HG03135 (cell line): ENCODE measurements around the gene IL4R.

Experiments used
- ATAC-seq: cut with Tn5 transposase; IDR thresholded peaks from one replicate; pipeline ENCODE4 v1.9.1; 2021; ENCODE audit warnings: mild to moderate bottlenecking, moderate library complexity; ENCODE audit not compliant: unreplicated experiment

Gene IL4R

DNA sequence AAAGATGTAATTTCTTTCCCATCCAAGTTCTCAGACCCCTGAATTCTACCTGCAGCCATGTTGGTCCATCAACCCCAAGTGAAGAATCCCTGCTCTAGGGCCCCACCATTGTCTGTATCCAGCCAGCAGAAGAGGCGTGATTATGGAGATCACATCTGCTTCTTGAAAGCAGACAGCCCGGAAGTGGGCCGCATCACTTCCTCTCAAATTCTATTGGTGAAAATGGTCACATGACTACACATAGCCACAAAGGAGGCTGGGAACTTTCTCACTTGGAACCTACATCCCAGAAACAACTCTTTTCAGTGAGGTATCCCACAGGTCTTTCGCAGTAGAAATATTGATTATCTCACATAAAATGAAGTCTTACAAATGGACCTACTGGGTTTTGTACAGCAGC lies 40.1 kb downstream of the IL4R start:
- no peak for ATAC-seq

DNA sequence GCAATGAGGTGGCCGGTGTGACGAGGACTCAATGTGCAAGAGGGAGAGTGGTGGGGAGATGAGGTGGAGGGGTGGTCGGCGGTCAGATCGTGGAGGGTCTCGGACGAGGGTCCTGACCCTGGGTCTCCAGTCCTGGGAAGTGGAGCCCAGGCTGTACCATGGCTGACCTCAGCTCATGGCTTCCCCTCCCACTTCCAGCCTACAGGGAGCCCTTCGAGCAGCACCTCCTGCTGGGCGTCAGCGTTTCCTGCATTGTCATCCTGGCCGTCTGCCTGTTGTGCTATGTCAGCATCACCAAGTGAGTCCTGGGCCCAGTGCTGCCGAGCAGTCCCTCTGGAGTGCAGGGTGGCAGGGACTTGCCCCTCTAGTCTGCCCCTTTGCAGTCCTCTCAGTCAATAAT lies 41.8 kb downstream of the IL4R start:
- ATAC-seq: no peak

DNA sequence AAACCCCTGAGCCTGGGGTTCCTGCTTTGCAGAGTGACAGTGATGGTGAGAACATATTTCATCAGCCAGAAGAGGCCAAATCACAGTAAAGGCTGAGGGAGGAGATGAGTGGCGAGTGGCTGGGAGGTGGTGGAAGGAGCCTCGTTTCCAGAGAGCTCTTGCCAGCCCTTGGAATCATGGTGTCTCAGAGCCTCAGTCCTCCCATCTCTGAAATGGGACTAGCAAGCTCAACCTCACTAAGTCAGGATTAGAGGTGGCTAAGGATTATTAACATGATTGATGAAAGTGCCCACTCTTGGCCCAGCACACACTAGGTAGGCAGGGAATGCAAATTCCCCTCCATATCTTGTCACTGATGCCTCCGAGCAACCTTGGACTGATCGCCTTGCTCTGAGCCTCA lies 43.0 kb downstream of the IL4R start:
- no peak for ATAC-seq

DNA sequence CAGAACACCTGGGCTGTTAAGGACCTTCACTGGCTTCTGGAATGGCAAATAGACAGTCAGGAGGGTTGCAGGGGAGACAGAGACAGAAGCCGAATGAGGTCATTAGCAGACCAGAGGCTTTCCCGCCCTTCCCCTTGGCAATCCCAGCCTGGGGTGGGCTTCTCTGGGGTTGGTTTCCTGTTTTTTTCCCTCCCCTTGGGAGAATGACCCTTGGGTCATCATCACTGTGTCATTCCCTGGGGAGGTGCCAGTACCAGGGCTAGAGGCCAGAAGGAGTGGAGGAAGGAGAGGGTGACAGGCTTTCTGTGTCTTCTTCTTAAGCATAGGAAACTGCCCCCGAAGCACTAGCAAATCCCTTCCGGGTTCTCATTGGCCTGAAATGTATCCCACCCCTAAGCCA lies 45.3 kb downstream of the IL4R start:
- no peak for ATAC-seq

DNA sequence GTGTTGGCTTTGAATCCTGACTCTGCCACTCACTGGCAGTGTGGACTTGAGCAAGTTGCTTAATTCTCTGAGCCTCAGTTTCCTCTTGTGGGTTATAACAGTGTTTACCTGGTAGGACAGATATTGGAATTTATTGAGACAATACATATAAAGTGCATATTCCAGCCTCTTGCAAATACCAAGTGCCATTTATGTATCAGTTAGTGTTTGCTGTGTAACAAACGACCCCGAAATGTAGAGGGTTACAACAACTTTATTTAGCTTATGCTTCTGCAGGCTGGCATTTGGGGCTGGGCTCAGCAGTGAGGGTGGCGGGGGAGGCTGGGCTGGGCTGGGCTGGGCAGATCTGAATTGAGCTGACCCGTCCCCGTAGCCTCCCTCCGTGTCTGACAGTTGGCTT lies 45.8 kb downstream of the IL4R start:
- ATAC-seq: no peak

DNA sequence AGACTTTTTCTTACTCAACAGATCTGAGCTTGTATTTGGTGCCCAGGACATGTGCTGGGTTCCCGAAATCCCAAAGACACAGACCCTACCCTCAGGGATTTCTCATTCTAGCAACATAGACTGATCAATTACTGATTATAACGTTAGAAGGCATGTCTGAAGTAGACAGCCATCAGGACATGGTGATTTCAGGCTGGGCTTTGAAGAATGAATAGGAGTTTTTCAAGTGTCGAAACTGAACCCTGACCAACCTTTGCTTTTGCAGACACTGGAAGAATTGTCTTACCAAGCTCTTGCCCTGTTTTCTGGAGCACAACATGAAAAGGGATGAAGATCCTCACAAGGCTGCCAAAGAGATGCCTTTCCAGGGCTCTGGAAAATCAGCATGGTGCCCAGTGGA lies 48.2 kb downstream of the IL4R start:
- ATAC-seq: no peak

DNA sequence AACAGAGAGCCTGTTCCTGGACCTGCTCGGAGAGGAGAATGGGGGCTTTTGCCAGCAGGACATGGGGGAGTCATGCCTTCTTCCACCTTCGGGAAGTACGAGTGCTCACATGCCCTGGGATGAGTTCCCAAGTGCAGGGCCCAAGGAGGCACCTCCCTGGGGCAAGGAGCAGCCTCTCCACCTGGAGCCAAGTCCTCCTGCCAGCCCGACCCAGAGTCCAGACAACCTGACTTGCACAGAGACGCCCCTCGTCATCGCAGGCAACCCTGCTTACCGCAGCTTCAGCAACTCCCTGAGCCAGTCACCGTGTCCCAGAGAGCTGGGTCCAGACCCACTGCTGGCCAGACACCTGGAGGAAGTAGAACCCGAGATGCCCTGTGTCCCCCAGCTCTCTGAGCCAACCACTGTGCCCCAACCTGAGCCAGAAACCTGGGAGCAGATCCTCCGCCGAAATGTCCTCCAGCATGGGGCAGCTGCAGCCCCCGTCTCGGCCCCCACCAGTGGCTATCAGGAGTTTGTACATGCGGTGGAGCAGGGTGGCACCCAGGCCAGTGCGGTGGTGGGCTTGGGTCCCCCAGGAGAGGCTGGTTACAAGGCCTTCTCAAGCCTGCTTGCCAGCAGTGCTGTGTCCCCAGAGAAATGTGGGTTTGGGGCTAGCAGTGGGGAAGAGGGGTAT lies 48.9 kb downstream of the IL4R start:
- no peak for ATAC-seq

DNA sequence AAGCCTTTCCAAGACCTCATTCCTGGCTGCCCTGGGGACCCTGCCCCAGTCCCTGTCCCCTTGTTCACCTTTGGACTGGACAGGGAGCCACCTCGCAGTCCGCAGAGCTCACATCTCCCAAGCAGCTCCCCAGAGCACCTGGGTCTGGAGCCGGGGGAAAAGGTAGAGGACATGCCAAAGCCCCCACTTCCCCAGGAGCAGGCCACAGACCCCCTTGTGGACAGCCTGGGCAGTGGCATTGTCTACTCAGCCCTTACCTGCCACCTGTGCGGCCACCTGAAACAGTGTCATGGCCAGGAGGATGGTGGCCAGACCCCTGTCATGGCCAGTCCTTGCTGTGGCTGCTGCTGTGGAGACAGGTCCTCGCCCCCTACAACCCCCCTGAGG lies 49.5 kb downstream of the IL4R start:
- no peak for ATAC-seq

DNA sequence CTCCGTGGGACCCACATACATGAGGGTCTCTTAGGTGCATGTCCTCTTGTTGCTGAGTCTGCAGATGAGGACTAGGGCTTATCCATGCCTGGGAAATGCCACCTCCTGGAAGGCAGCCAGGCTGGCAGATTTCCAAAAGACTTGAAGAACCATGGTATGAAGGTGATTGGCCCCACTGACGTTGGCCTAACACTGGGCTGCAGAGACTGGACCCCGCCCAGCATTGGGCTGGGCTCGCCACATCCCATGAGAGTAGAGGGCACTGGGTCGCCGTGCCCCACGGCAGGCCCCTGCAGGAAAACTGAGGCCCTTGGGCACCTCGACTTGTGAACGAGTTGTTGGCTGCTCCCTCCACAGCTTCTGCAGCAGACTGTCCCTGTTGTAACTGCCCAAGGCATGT lies 50.0 kb downstream of the IL4R start:
- ATAC-seq: no peak

DNA sequence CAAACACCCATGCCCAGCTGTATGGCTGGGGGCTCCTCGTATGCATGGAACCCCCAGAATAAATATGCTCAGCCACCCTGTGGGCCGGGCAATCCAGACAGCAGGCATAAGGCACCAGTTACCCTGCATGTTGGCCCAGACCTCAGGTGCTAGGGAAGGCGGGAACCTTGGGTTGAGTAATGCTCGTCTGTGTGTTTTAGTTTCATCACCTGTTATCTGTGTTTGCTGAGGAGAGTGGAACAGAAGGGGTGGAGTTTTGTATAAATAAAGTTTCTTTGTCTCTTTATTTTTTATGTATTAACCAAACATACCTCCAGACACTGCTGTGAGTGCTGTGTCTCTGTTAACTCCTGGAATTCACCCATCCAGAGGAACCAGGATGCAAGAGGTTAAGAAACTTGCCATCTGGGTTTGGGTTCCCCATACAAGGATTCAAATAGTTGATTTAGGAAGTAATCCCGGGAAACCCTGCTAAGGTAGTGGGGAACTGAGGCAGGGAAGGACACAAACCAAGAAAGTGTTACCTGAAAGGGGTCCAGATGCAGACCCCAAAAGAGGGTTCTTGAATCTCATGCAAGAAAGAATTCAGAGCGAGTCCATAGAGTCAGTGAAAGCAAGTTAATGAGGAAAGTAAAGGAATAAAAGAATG lies 50.8 kb downstream of the IL4R start:
- ATAC-seq: no peak

DNA sequence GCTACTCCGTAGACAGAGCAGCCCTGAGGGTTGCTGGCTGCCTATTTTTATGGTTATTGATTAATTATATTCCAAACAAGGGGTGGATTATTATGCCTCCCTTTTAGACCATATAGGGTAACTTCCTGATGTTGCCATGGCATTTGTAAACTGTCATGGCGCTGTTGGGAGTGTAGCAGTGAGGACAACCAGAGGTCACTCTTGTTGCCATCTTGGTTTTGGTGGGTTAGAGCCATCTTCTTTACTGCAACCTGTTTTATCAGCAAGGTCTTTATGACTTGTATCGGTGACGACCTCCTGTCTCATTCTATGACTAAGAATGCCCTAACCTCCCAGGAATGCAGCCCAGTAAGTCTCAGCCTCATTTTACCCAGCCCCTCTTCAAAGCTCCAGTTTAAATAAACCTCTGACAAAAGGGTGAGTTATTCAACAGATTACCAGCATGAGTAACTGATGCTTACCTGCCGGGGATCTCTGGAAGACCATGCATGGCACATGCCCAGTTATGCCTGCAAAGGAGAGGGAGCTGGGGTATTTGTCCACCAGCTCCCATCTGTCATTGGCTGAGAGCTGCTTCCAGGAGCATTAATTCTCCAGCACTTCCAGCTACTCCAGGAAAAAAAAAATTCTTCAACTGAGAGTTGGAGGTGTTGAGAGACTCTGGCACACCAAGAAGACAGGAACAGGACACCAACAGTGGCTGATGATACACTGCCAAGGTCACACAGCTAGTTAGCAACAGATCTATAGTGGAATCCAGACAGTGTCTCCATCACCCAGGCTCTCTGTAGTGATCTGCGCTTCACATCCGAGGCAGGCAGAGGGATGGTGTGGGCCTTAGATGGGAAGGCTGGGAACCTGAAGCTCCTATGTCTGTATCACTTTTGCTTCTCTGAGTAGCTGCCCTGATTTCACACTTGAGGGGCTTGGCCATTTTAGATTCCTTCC lies 51.6 kb downstream of the IL4R start:
- no peak for ATAC-seq

DNA sequence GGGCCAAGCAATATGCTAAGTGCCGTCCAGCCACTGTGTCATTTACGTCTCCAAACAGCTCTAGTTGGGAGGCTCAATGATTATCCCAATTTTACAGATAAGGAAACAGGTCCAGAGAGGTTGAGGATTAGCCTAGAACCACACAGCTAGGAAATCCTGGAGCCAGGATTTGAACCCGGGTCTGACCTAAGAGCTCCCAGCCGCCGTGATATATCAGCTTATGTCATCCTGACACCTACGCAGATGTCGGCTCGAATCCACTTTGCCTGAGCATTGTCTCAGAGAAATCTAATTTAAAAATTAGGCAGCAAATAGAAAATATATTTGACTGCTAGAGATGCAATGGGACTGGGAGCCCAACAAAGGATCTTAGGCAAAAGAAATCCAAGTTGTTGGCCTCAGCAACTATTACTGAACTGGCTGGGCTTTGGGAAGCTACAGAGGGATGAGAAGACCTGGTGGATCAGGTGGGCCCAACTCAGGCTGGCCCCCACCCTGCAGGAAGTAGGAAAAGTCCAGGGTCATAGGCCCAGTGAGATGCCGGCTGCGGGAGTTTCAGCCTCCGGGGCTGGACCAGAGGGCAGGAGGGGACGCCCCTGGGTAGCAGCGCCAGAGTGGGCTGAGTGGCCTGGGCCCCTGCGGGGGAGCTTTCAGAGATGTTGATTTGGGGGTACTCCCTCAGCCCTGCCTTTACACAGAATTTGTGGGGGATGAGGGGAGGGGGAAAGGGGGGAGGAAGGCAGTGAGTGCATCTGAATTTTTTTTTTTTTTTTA lies 53.1 kb downstream of the IL4R start:
- peak; percentile 2 for ATAC-seq

DNA sequence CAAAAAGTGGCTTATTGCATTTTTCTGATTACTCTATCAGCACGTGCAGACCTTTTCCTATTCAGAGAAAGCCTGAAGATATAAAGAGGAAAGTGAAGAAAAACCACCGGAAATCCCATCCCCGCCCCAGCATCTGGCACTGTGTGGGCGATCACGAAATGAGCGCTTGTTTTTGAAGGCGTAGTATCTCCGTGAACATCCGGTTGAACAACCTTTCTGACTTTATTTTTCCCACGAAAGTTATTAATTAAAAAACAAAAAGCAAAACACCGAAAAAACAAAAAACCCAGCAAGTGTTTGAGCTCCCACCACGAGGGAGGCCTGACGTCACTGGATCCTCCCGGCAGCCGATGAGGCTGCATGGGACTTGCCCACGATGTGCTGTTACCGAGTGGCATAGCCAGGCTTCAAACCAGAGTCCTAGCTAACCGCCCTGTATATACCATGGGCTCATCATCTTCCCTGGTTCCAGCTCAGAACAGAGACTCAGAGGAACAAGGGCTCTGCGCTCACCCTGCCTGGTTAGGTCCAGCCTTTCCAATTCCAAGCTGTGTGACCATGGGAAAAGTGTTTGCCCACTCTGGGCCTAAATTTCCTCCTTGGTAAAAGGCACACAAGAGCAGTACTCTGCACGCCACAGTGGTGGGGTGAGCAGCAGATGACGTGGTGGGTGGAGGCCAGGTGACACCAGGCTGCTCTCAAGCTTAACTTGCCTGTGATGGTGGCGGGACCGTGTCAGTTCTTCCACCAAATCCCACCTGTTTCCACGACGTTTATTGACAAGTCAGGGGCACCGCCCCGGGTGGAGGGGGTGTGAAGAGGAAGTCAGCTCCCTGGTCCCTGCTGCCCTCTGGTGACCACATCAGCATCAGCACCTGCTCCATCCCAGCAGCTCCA lies 53.9 kb downstream of the IL4R start:
- ATAC-seq: peak; percentile 64

DNA sequence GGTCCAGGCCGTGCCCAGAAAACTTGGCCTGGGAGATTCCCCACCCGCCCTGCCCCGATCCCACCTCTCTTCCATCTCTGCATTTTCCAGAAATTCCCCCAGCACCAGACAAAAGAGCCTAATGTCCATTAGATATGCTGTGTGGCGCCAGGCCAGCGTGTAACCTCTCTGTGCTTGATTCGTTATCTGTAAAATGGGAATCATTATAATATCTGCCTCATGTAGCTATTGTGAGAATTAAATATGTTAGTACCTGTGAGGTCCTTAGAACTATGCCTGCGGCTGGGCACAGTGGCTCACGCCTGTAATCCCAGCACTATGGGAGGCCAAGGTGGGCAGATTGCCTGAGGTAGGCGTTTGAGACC lies 54.6 kb downstream of the IL4R start:
- ATAC-seq: no peak

DNA sequence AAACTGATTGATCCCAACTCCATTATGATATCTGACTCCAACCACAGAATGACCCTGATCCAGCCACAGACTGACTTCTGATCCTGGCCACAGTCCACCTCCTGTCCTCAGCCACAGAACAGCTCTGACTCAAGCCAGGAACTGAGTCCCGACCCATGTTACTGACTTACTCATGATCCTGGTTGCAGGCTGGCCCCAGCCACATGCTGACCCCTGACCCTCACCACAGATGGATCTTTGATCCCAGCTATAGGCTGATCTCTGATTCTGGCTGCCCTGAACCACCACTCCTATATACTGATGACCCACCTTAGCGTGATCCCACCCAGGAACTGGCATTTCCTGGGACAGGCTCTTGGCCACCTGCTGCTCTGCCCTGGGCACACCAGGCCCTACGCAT lies 56.0 kb downstream of the IL4R start:
- ATAC-seq: no peak

DNA sequence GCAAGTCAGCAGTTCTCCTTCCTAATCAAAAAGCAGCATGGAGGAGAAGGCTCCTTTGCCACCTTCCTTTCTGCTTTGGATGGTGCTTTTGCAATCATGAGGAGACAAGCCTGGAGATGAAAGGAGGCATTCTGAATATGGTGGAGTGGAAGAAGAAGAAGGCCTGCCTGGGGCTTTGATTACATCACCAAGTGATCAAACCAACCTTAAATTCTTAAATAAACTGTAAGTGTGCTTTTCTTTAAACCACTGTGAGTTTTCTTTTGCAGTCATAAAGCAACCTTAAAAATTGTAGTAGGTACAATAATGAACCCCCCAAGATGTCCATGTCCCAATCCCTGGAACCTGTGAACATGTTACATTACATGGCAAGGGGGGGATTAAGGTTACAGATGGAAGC lies 56.5 kb downstream of the IL4R start:
- no peak for ATAC-seq

DNA sequence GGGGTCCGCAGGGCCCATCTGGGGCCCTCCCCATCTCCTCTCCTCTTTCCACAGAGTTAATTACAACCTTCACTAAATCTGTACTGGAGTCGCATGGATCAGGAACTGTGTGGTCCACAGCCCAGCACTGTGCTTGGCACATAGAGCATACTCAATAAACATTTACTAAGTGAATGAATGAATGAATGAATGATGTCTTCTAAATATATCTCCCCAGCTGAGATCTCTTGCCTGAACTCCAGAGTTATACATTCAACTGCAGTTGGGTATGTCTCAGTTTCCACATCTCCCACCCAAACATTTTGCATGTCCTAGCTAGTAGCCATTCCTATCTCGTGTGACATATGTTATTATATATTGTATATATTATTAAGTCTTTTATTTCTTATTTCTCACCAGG lies 59.5 kb downstream of the IL4R start:
- no peak for ATAC-seq

DNA sequence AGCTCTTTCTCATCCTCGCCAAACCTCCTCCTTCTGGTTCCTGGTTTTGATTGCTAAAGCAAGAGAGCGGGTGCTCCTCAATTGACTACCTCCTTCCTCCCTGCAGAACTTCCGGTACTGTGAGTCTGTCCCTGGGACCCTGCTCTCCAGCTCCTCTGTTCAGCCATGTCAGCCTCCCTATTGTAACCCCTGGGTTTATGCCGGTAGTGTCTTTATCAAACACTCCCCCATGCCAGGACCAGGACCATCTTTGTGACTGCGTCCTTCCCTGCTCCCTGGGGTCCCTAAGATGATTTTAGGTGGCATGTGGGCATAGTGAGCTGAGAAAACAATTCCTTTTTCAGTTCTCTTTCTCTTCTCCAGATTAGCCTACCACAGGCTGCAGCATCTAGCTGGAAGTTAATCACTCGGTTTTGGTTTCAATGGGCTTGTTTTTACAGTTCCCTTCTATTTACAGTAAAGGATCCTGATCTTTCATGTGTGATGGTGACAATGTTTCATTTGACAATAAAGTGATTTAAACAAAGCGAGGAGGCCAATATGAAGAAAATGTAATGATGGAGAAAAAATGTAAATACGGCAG lies 60.5 kb downstream of the IL4R start:
- ATAC-seq: peak; percentile 35

DNA sequence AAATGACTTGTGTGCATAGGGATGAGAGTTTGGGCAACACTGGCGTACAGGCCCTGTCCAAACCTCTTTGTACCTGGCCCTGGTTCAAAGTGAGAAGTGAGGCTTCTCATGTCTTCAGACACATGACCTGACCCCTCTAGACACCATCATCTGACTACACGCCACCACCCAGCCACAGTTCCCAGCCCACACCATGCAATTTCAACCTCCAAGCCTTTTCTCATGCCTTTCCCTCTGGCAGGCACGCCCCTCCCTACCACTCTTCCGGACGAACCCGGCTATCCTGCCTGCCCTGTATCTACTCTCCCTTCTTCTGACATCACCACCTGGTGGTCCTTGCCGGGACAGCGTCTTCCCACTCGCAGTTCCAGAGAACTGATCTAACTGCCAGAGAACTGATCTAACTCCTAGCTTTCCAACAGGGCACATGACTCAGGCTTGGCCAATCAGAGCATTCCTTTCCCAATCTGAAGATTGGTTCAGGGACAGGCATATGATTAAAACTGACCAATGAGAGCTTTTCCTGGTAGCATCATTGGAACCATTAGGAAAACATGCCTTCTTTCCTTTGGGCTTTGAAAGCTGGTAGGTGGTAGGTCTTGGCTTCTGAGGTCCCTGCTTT lies 61.1 kb downstream of the IL4R start:
- peak; percentile 45 for ATAC-seq
